Panc1 (cell line): ENCODE data around the gene MRPS34. TPM values are rescaled to one million over a fixed set of nuclear protein-coding genes. Genes with fewer than 3 reads are reported as not detected.

Source experiments
- ATAC-seq: fragments of 200-7000 bp; cut with Tn5 transposase; 2 replicates; pipeline ENCODE4 v1.9.1; 2020; ENCODE audit warnings: mild to moderate bottlenecking, moderate library complexity
- BruUV-seq: library from RNA; stranded (reverse); fragments of 400-500 nt; replicated peaks from 2 replicates; lab custom pipeline; 2021; lab: Mats Ljungman, UMichigan
- CTCF ChIA-PET: fragments of 300-600 bp; sonication (Branson Sonifier 250); formaldehyde crosslinking; loops from one replicate; lab custom pipeline; 2022; ENCODE audit warnings: antibody characterized with exemption; lab: Charles Lee
- POLR2A ChIA-PET: fragments of 300-600 bp; sonication (Branson Sonifier 250); formaldehyde crosslinking; loops from one replicate; lab custom pipeline; 2022; ENCODE audit warnings: antibody characterized with exemption; lab: Charles Lee
- DNase-seq: peaks from one replicate; pipeline ENCODE4 v3.0.0-alpha.2; 2010; ENCODE audit warnings: low read depth, low spot score
- H3K27ac ChIP-seq: 2 replicates; pipeline ENCODE4 v1.5.1; 2011; ENCODE audit warnings: mild to moderate bottlenecking, low read length, inconsistent platforms
- H3K27me3 ChIP-seq: fragments of 200-500 bp; sonication (Bioruptor generic); 2 replicates; pipeline ENCODE4 v1.6.0; 2014; ENCODE audit warnings: low read length, inconsistent platforms; ENCODE audit not compliant: control insufficient read depth, insufficient read depth
- H3K36me3 ChIP-seq: fragments of 200-500 bp; sonication (Bioruptor generic); 2 replicates; pipeline ENCODE4 v1.5.1; 2014; ENCODE audit warnings: inconsistent platforms, mild to moderate bottlenecking, low read length, moderate library complexity; ENCODE audit not compliant: control insufficient read depth, insufficient read depth
- H3K4me1 ChIP-seq: 2 replicates; pipeline ENCODE4 v1.5.1; 2011; ENCODE audit warnings: inconsistent platforms, mild to moderate bottlenecking, low read length, moderate library complexity; ENCODE audit not compliant: control insufficient read depth, insufficient read depth
- H3K4me3 ChIP-seq, 2 experiments: 2 replicates each; pipeline ENCODE4 v1.5.1; 2011 to 2012; ENCODE audit warnings: low read depth in 2 of 2, low read length in 2 of 2, mild to moderate bottlenecking in 2 of 2, inconsistent platforms in 1 of 2, moderate library complexity in 1 of 2
- H3K9me3 ChIP-seq: fragments of 200-500 bp; sonication (Bioruptor generic); 2 replicates; pipeline ENCODE4 v1.5.1; 2014; ENCODE audit warnings: low read depth, mild to moderate bottlenecking, inconsistent platforms, low read length, moderate library complexity; ENCODE audit not compliant: control insufficient read depth, insufficient read depth
- POLR2AphosphoS5 ChIP-seq: IDR thresholded peaks from 2 replicates; pipeline ENCODE4 v1.6.1; 2012; ENCODE audit warnings: mild to moderate bottlenecking, low read depth, low read length, moderate library complexity
- SIN3A ChIP-seq: IDR thresholded peaks from 2 replicates; pipeline ENCODE4 v1.6.1; 2012; ENCODE audit warnings: low read depth, mild to moderate bottlenecking, low read length, moderate library complexity, borderline replicate concordance; ENCODE audit not compliant: insufficient read depth
- TCF7L2 ChIP-seq: IDR thresholded peaks from 2 replicates; pipeline ENCODE4 v1.6.1; 2011; ENCODE audit warnings: mild to moderate bottlenecking, low read depth, low read length, inconsistent platforms
- in situ Hi-C: cut with HindIII; loops from 2 replicates; pipeline ENCODE4 v1.10.0; 2016; ENCODE audit warnings: low sequenced_read_pairs, low pct_unique_long_range_greater_than_20kb
- intact Hi-C: fragments of 100-400 bp; cut with micrococcal nuclease; formaldehyde crosslinking; loops from one replicate; pipeline ENCODE4 v1.10.0; 2022; ENCODE audit not compliant: unreplicated experiment
- total RNA-seq: library from RNA; stranded (reverse); gene quantifications from one replicate; pipeline ENCODE4 v1.2.1, GENCODE V29; 2021; ENCODE audit not compliant: unreplicated experiment
- TF ChIP-seq, protein P1 (sequence below): fragments of 450-650 bp; IDR thresholded peaks from 2 replicates; pipeline ENCODE4 v1.5.1; 2017; ENCODE audit warnings: mild to moderate bottlenecking
- TF ChIP-seq, protein P2 (sequence below), 2 experiments: IDR thresholded peaks; 2 replicates each; pipeline ENCODE4 v1.6.1; 2011 to 2012; ENCODE audit warnings: low read depth in 2 of 2, control low read depth in 1 of 2, low read length in 1 of 2, mild to moderate bottlenecking in 1 of 2, moderate library complexity in 1 of 2; ENCODE audit not compliant: insufficient read depth in 1 of 2

Gene MRPS34
- total RNA-seq, 1 experiment from 2014 or later = 187 TPM

DNA sequence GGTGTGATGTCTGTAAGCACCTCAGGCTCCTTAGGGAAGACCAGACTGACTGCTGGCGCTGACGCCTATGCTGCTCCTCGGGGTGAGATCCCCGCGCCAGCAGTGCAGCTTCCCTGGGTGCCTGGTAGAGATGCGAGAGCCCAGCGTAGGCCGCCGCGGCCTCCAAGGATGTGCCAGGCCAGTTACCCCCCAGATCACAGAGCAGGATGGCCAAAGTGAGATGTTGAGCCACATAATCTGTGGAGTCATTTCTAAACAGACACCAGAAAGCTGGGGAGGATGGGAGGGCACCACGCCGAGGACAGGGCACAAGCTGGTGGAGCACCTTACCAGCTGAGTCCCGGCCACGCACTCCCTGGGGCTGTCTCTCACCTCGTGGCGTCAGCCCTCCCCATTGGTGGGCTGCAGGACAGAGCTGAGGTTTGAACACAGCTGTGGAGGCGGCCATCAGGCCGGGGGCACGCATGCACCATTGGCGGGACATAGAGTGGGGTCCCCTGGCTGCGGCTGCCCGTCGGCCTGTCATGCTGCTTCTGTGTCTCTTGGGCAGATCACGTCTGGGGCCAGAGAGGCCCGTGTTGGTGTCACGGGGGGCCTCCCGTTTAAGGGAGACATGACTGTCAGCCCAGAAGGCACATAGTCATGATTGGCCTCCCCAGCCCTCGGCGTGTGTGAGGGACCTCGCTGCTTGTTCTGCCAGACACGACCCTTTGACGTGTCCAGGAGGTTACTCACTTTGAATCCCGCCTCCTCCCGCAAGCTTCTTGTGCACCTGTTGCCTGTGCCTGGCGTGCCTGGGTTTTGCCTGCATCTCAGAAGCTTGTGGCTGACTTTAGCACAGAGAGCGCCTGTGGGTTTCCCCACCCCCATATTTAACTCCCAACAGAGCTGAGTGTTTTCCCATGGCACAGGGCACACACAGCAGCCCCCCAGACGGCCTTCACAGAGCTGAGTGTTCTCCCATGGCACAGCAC lies 45.0 kb downstream of the MRPS34 start:
- H3K4me3 ChIP-seq = no peak overlapping the region
- TF ChIP-seq SIN3A = no peak
- TF ChIP-seq, protein P1, sequence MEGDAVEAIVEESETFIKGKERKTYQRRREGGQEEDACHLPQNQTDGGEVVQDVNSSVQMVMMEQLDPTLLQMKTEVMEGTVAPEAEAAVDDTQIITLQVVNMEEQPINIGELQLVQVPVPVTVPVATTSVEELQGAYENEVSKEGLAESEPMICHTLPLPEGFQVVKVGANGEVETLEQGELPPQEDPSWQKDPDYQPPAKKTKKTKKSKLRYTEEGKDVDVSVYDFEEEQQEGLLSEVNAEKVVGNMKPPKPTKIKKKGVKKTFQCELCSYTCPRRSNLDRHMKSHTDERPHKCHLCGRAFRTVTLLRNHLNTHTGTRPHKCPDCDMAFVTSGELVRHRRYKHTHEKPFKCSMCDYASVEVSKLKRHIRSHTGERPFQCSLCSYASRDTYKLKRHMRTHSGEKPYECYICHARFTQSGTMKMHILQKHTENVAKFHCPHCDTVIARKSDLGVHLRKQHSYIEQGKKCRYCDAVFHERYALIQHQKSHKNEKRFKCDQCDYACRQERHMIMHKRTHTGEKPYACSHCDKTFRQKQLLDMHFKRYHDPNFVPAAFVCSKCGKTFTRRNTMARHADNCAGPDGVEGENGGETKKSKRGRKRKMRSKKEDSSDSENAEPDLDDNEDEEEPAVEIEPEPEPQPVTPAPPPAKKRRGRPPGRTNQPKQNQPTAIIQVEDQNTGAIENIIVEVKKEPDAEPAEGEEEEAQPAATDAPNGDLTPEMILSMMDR = no peak
- no peak for TF ChIP-seq TCF7L2
- no peak for TF ChIP-seq POLR2AphosphoS5
- TF ChIP-seq, protein P2, sequence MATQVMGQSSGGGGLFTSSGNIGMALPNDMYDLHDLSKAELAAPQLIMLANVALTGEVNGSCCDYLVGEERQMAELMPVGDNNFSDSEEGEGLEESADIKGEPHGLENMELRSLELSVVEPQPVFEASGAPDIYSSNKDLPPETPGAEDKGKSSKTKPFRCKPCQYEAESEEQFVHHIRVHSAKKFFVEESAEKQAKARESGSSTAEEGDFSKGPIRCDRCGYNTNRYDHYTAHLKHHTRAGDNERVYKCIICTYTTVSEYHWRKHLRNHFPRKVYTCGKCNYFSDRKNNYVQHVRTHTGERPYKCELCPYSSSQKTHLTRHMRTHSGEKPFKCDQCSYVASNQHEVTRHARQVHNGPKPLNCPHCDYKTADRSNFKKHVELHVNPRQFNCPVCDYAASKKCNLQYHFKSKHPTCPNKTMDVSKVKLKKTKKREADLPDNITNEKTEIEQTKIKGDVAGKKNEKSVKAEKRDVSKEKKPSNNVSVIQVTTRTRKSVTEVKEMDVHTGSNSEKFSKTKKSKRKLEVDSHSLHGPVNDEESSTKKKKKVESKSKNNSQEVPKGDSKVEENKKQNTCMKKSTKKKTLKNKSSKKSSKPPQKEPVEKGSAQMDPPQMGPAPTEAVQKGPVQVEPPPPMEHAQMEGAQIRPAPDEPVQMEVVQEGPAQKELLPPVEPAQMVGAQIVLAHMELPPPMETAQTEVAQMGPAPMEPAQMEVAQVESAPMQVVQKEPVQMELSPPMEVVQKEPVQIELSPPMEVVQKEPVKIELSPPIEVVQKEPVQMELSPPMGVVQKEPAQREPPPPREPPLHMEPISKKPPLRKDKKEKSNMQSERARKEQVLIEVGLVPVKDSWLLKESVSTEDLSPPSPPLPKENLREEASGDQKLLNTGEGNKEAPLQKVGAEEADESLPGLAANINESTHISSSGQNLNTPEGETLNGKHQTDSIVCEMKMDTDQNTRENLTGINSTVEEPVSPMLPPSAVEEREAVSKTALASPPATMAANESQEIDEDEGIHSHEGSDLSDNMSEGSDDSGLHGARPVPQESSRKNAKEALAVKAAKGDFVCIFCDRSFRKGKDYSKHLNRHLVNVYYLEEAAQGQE (IDR thresholded peaks at IDR 0.05; ENCODE audit: insufficient read depth in 1 of 2, low read depth in 2 of 2, low read length in 1 of 2) = no peak
- CTCF ChIA-PET = no interaction called here
- POLR2A ChIA-PET = no interaction called here
- ATAC-seq (no peak), DNase-seq (no peak)
- no TSS peak for BruUV-seq
- in situ Hi-C loops = no loop called here
- no peaks in the 10 kb centered on the region for H3K36me3 ChIP-seq
- H3K4me1 ChIP-seq = peaks cover 13% of the 10 kb centered on the region
- H3K27me3 ChIP-seq = no peaks in the 10 kb centered on the region
- H3K27ac ChIP-seq = no peak overlapping the region
- H3K9me3 ChIP-seq = no peaks in the 10 kb centered on the region
- intact Hi-C loops = no loop called here

DNA sequence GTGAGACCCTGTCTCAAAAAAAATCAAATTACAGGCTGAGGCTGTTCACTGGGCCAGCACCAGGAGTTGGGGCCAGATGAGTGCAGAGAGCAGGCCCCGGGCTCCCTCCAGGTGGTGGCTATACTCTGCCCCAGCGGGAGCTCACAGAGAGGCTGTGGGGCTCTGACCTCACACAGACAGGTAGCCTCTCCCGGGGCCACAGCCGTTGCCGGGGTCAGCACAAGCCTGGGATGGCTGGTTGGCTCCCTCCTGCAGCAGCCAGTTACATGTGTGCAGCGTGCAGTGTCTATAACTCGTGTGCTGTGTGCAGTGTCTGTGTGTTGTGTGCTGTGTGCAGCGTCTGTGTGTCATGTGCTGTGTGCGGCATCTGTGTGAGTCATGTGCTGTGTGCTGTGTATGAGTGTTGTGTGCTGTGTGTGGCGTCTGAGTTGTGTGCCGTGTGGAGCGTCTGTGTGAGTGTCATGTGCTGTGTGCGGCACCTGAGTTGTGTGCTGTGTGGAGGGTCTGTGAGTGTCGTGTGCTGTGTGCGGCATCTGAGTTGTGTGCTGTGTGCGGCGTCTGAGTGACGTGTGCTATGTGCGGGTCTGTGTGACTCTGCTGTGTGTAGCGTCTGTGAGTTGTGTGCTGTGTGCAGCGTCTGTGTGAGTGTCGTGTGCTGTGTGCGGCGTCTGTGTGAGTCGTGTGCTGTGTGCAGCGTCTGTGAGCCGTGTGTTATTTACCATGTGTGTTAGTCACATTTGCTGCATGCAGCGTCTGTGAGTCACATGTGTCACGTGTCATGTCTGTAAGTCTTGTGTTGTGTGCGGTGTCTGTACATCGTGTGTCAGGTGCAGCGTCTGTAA lies 46.1 kb downstream of the MRPS34 start:
- no TSS peak for BruUV-seq
- Histone ChIP-seq H3K4me1 (peaks cover 21% of the 10 kb centered on the region), H3K27ac (no peak overlapping the region), H3K36me3 (no peaks in the 10 kb centered on the region), H3K27me3 (no peaks in the 10 kb centered on the region), H3K9me3 (no peaks in the 10 kb centered on the region), H3K4me3 (no peak overlapping the region)
- ChIA-PET POLR2A (interaction anchor here (0.5 to 0.6 kb wide), 2 partner anchors 42 to 637 kb away, joined by 3 to 5 read pairs; no protein-coding TSS in a partner anchor), CTCF (no interaction called here)
- DNase-seq (no peak), ATAC-seq (no peak)
- no peak for TF ChIP-seq SIN3A
- TF ChIP-seq TCF7L2 = no peak
- TF ChIP-seq, protein P1 = no peak
- TF ChIP-seq POLR2AphosphoS5 = no peak
- TF ChIP-seq, protein P2 (IDR thresholded peaks at IDR 0.05; ENCODE audit: insufficient read depth in 1 of 2, low read depth in 2 of 2, low read length in 1 of 2) = no peak
- intact Hi-C loops = no loop called here
- in situ Hi-C loops = no loop called here
